Measurements from ENCODE around the gene OR2AG1.

OR2AG1 gene

GRCh38 chr11:6782720-6783119, at the start of gene OR2AG1:
Gene OR2AG1, plus strand, starts transcription at chr11:6783020. Its CDS starts 2,018 bp downstream, at chr11:6785038.
- no peak for FAIRE-seq

- no peak for FAIRE-seq
Measured at GRCh38 chr11:6733326-6734275, 49.2 kb upstream of the OR2AG1 start.

GRCh38 chr11:6734616-6735015, 48.2 kb upstream of the OR2AG1 start:
- no peak for FAIRE-seq

- FAIRE-seq, result no peak
Measured at GRCh38 chr11:6735306-6735705, 47.5 kb upstream of the OR2AG1 start.

GRCh38 chr11:6736495-6737121, 46.2 kb upstream of the OR2AG1 start:
- no peak for FAIRE-seq

GRCh38 chr11:6737872-6738466, 44.9 kb upstream of the OR2AG1 start:
- FAIRE-seq, result peak; percentile 21

GRCh38 chr11:6738590-6738989, 44.2 kb upstream of the OR2AG1 start:
- FAIRE-seq, result no peak

GRCh38 chr11:6742260-6742659, 40.6 kb upstream of the OR2AG1 start:
- no peak for FAIRE-seq

- FAIRE-seq, result no peak
Measured at GRCh38 chr11:6745018-6745417, 37.8 kb upstream of the OR2AG1 start.

GRCh38 chr11:6745465-6746015, 37.3 kb upstream of the OR2AG1 start:
- FAIRE-seq, result no peak

- FAIRE-seq, result no peak
Measured at GRCh38 chr11:6746086-6746618, 36.7 kb upstream of the OR2AG1 start.

- no peak for FAIRE-seq
Measured at GRCh38 chr11:6746626-6747025, 36.2 kb upstream of the OR2AG1 start.

GRCh38 chr11:6747097-6747668, 35.6 kb upstream of the OR2AG1 start:
- FAIRE-seq, result no peak

- peak; percentile 84 for FAIRE-seq
Measured at GRCh38 chr11:6755303-6755952, 27.4 kb upstream of the OR2AG1 start.

- no peak for FAIRE-seq
Measured at GRCh38 chr11:6755953-6756347, 26.9 kb upstream of the OR2AG1 start.

- peak; percentile 79 for FAIRE-seq
Measured at GRCh38 chr11:6757373-6757967, 25.4 kb upstream of the OR2AG1 start.

GRCh38 chr11:6771926-6772893, 10.6 kb upstream of the OR2AG1 start, which contains the start of gene OR2AG2:
Gene OR2AG2, minus strand, starts transcription at chr11:6771976. Its CDS starts 3,019 bp downstream, at chr11:6768957.
- FAIRE-seq, result no peak

- no peak for FAIRE-seq
Measured at GRCh38 chr11:6778518-6778917, 4.3 kb upstream of the OR2AG1 start.

- no peak for FAIRE-seq
Measured at GRCh38 chr11:6780829-6781228, 2.0 kb upstream of the OR2AG1 start.

GRCh38 chr11:6790546-6790945, 7.7 kb downstream of the OR2AG1 start:
- FAIRE-seq, result no peak

All from G401.6 (cell line).